IPS-15b (cell line): ENCODE measurements around the gene KRTAP1-3.
"Not testable (repeated sequence)": the region's sequence is repeated elsewhere in the genome, so short reads cannot be mapped to it uniquely, and the experiment has no call there.

Experiments used
- H3K27me3 ChIP-seq: one replicate; pipeline ENCODE4 v1.6.1; 2013; ENCODE audit warnings: low read length; ENCODE audit not compliant: control insufficient read depth, insufficient read depth
- H3K36me3 ChIP-seq: one replicate; pipeline ENCODE4 v1.6.1; 2013; ENCODE audit warnings: low read length; ENCODE audit not compliant: control insufficient read depth, insufficient read depth
- H3K4me1 ChIP-seq: one replicate; pipeline ENCODE4 v1.6.1; 2013; ENCODE audit warnings: mild to moderate bottlenecking, low read length; ENCODE audit not compliant: control insufficient read depth, insufficient read depth
- H3K4me3 ChIP-seq: one replicate; pipeline ENCODE4 v1.5.1; 2013; ENCODE audit warnings: low read depth, low read length
- H3K9ac ChIP-seq: one replicate; pipeline ENCODE4 v1.6.1; 2013; ENCODE audit warnings: low read depth, mild to moderate bottlenecking, low read length
- H3K9me3 ChIP-seq: one replicate; pipeline ENCODE4 v1.6.1; 2013; ENCODE audit warnings: mild to moderate bottlenecking, low read length; ENCODE audit not compliant: control insufficient read depth, insufficient read depth

KRTAP1-3 gene

DNA sequence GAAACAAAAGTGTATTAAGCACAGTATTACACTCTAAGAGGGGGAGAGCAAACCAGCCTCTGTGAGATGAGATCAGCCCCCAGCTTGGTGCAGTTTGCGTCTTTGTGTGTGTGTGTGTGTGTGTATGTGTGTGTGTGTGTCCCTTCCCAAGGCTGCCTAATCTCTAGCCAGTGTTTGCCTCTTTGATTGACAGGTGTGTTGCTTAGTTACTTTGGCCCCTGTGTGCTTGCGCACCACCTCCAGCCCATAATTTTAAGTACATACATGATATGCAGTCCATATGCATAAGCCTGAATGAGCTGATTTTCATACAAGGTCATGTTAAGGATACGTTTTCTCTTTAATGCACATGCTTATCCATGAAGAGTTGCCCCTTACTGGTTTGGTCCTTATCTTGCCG is 32.9 kb downstream of the KRTAP1-3 start:
- Histone ChIP-seq H3K4me3 (no peak overlapping the region), H3K9ac (no peak overlapping the region), H3K27me3 (no peaks in the 10 kb centered on the region), H3K36me3 (no peaks in the 10 kb centered on the region), H3K9me3 (no peaks in the 10 kb centered on the region), H3K4me1 (no peaks in the 10 kb centered on the region)

GRCh38 chr17:40999563-40999962 is 35.1 kb downstream of the KRTAP1-3 start, which contains the start of gene KRTAP3-2:
TSS of gene KRTAP3-2 (minus strand) at chr17:40999906. CDS start at chr17:40999853, 53 bp downstream.
- not testable (repeated sequence) for H3K36me3 ChIP-seq, H3K4me1 ChIP-seq, H3K9ac ChIP-seq, H3K4me3 ChIP-seq, H3K27me3 ChIP-seq, H3K9me3 ChIP-seq

DNA sequence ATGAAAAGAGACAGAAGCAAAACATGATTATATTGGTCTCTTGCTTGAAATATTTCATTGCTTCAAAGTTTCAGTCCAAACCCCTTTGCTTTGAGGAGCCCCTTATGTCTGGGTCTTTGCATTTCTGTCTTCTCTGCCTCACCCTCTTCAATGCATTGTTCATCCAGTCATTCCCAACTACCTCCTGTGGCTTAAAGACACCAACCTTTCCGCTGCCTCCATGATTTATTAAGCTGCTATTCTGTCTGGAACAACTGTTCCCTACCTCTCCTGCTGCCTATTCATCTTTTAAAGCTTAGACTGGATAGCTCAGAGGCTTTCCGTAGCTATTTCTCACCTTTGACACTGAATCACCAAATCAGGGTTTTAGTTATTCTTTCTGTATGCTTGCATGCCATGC is 37.3 kb downstream of the KRTAP1-3 start:
- no peaks in the 10 kb centered on the region for H3K4me1 ChIP-seq

GRCh38 chr17:40996829-40997228 is 37.8 kb downstream of the KRTAP1-3 start:
- no peak overlapping the region for H3K9ac ChIP-seq
- H3K36me3 ChIP-seq = no peaks in the 10 kb centered on the region
- no peaks in the 10 kb centered on the region for H3K9me3 ChIP-seq
- H3K27me3 ChIP-seq = no peaks in the 10 kb centered on the region
- no peaks in the 10 kb centered on the region for H3K4me1 ChIP-seq
- H3K4me3 ChIP-seq = no peak overlapping the region

More for the DNA sequence above, 37.3 kb downstream of the KRTAP1-3 start:
- Histone ChIP-seq H3K4me3 (no peak overlapping the region), H3K27me3 (no peaks in the 10 kb centered on the region), H3K36me3 (no peaks in the 10 kb centered on the region), H3K9me3 (no peaks in the 10 kb centered on the region), H3K9ac (no peak overlapping the region)

DNA sequence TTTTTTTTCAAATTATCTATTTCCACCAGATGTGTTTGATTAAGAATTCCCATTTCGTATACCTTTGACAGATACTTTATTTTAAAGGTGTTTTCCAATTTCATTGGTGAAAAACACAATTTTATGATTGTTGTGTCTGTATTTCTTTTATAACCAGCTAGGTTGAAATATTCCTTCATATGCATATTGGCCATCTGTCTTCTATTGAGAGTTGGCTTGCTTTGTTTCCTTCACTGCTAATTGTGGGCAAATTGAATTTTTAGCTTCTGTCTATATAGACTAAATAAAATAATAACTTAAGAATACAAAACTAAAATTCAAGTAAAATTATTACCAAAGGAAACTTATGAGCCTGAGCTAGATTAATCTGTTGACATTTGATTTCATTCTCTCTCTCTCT is 39.6 kb downstream of the KRTAP1-3 start:
- H3K4me3 ChIP-seq = no peak overlapping the region

GRCh38 chr17:40993839-40994238 is 40.8 kb downstream of the KRTAP1-3 start, which contains the start of gene KRTAP3-3:
TSS of gene KRTAP3-3 (minus strand) at chr17:40994164. CDS start at chr17:40994097, 67 bp downstream.
- no peaks in the 10 kb centered on the region for H3K4me1 ChIP-seq
- no peak within 1 kb of the TSS for H3K4me3 ChIP-seq
- H3K27me3 ChIP-seq = no peaks in the 10 kb centered on the region
- H3K9me3 ChIP-seq = no peaks in the 10 kb centered on the region
- no peaks in the 10 kb centered on the region for H3K36me3 ChIP-seq
- no peak within 1 kb of the TSS for H3K9ac ChIP-seq

More for the DNA sequence above, 39.6 kb downstream of the KRTAP1-3 start:
- Histone ChIP-seq H3K4me1 (no peaks in the 10 kb centered on the region), H3K9ac (no peak overlapping the region), H3K9me3 (no peaks in the 10 kb centered on the region), H3K27me3 (no peaks in the 10 kb centered on the region), H3K36me3 (no peaks in the 10 kb centered on the region)

- H3K4me1 ChIP-seq = no peaks in the 10 kb centered on the region
- no peaks in the 10 kb centered on the region for H3K27me3 ChIP-seq
- H3K9ac ChIP-seq = no peak overlapping the region
- no peaks in the 10 kb centered on the region for H3K9me3 ChIP-seq
- H3K36me3 ChIP-seq = no peaks in the 10 kb centered on the region
- H3K4me3 ChIP-seq = no peak overlapping the region
Measured at GRCh38 chr17:40993084-40993483, 41.6 kb downstream of the KRTAP1-3 start.

- Histone ChIP-seq H3K36me3 (no peaks in the 10 kb centered on the region), H3K9ac (no peak overlapping the region), H3K9me3 (no peaks in the 10 kb centered on the region), H3K4me3 (no peak overlapping the region), H3K4me1 (no peaks in the 10 kb centered on the region), H3K27me3 (no peaks in the 10 kb centered on the region)
Measured at GRCh38 chr17:40992666-40993065, 42.0 kb downstream of the KRTAP1-3 start.

- Histone ChIP-seq H3K9me3 (no peaks in the 10 kb centered on the region), H3K9ac (no peak overlapping the region), H3K27me3 (no peaks in the 10 kb centered on the region)
Measured at GRCh38 chr17:40986920-40987319, 47.8 kb downstream of the KRTAP1-3 start.

DNA sequence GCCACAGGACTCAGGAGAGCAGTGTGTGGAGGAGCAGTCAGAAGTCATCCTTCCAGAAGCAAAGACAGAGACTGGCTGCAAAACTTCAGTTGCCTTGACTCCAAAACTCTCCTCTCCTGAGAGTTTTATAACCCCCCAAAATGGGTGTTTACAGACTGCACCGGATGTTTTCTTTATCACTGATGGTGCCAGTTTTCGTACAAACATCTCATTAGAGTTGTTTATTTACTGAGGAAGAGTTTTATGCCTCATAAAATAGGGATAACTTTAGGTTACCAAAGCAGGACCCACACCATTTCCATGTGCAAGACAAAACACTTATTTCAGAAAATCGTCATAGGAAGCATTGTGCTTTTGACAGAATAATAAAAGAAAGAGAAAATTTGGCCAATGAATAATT is 50.4 kb downstream of the KRTAP1-3 start, which contains the start of gene KRT40:
TSS of gene KRT40 (minus strand) at position 101 of the 400 bp plus-strand sequence. CDS start at position 48, 53 bp downstream.
- H3K27me3 ChIP-seq = no peaks in the 10 kb centered on the region
- no peak within 1 kb of the TSS for H3K4me3 ChIP-seq
- H3K36me3 ChIP-seq = no peaks in the 10 kb centered on the region
- H3K4me1 ChIP-seq = no peaks in the 10 kb centered on the region
- no peaks in the 10 kb centered on the region for H3K9me3 ChIP-seq
- no peak within 1 kb of the TSS for H3K9ac ChIP-seq

More at GRCh38 chr17:40986920-40987319, 47.8 kb downstream of the KRTAP1-3 start:
- Histone ChIP-seq H3K36me3 (no peaks in the 10 kb centered on the region), H3K4me1 (no peaks in the 10 kb centered on the region), H3K4me3 (no peak overlapping the region)
